ENCODE data around the gene SYT7. TPM values are rescaled to one million over a fixed set of nuclear protein-coding genes. Genes with fewer than 3 reads are reported as not detected.
A peak's percentile ranks its signal among the peaks of the same experiment; 100 is the strongest.

SYT7 gene
- total RNA-seq, 1 experiment from 2014 or later, result 0.22 TPM

DNA sequence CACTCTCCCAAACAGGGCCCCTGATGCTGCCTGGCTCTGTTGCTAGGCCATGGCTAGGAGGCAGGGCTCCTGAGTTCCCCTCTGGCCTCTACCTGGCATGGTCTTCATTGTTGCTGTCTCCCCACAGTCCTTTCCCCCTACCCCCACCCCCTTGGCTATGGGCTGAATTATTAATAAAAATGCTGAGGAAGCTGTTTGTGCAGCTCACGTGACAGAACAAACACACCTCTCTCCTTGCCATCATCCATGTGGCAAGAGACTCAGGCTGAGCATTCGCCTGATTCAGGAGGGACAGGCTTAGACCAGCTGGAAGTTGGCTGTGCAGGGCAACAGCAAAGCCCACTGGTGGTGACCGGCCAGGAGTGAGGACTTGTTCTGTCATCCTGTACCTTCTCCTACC, 4.2 kb upstream of the SYT7 start:
- no peak for DNase-seq (ENCODE audit: low read depth)

DNA sequence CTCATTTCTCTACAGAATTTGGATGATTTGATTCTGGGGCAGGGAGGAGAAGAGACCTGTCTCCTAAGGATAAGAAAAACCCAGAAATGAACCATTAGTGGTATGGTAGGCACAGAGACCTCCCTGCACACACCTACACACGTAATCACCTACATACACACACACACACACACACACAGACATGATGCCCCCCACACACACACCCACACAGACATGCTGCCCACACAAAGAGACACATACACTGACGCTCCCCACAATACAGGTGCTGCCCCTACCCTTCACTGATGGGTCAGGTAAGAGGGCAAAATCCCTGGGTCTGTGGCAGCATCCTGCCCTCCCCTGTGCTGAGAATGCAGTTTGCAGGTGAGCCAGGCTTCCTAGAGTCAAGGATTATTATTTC, 1.1 kb upstream of the SYT7 start:
- no peak for DNase-seq (ENCODE audit: low read depth)

DNA sequence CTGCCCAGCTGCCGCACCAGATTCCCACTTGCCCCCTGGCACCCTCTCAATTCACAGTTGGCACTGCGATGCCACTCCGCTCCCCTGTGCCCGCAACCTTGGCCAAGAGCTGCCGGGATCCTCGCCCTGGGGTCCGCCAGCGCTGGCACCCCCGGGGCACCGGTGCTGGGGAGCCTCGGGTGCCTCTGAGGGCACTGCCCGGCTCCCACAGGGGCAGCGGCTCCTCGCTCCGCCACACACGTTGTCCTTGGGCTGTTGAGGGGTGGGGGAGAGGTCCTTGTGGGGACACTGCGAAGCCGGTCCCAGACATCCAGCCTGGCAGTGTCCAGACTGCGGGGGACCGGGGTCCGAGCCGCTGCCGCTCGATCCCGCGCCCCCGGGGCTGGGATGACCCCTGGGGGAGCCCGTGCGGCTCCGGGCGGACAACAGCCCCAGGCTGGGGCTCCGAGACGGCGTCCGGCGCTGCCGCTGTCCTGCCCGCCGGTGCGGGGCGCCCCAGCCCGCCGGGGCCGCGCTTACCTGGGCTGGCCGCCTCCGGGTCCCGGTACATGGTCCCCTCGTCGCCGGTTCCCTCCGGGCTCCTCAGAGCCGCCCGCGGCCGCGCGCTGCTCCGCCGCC, 496 bp downstream of the SYT7 start:
- DNase-seq (ENCODE audit: low read depth), result no peak

DNA sequence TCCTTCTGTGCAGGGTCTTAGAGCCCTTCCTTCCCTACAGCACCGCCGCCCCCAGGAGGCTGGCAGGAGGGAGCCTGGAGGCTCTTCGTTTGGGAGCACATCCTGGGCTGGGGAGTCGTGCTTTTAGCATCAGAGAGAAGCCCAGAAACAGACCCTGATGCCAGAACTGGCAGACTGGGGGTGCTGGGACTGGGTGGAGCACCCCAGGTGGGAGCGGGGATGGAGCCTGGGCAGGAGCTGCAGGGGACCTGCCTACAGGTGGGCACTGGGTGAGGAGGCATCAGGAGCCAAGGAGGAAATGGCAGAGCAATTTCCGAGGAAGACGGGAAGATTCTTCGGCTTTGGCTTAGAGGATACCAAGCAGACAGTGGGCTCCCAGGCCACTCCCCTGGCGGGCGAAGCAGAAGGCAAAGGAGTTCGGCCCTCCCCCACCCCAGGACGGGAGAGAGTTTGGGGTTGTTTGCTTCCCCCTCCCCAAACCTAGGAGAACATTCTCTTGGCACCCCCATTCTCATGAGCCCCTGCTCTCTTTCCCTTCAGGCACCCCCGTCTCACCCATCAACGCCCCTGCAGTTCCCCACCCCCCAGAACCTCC, 1.1 kb downstream of the SYT7 start:
- no peak for DNase-seq (ENCODE audit: low read depth)

DNA sequence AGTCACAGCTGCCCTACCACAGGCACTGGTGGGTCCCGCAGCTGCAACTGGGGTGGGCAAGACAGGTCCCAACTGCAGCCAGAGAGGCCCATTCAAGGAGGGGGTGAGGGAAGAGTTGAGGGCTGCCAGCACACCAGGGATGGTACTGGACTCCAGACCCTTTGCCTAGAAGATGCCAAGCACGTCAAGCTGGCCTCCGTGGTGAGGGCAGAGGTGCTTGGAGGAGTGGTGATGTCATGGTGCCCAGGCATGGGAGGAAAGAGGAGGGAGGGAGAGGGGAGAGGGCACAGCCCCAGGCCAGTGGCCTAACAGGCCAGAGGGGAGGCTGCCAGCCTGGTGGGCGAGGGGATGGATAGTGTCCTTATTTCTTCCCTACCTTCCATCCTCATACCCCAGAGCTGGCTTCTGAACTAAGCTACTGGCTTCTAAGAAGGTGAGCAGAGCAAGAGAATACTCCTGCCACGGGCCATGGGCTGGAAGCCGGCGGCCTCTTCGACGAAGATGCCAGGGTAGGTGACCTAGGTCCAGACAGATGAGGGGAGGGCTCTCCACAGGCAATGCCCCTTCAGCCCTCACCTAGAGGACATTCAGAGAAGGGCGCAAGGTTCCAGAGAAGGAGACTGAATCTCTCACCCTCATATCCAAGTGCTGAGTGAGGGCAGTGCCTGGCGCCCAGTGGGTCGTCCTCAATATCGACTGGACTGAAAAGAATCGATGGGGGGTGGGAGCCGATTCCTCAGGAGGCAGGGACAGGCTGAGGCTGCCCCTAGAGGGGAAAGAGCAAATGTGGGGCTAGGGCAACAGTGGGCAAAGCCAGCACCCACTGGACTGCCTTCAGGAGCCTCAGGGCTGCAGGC, 1.8 kb downstream of the SYT7 start:
- DNase-seq (ENCODE audit: low read depth), result no peak

DNA sequence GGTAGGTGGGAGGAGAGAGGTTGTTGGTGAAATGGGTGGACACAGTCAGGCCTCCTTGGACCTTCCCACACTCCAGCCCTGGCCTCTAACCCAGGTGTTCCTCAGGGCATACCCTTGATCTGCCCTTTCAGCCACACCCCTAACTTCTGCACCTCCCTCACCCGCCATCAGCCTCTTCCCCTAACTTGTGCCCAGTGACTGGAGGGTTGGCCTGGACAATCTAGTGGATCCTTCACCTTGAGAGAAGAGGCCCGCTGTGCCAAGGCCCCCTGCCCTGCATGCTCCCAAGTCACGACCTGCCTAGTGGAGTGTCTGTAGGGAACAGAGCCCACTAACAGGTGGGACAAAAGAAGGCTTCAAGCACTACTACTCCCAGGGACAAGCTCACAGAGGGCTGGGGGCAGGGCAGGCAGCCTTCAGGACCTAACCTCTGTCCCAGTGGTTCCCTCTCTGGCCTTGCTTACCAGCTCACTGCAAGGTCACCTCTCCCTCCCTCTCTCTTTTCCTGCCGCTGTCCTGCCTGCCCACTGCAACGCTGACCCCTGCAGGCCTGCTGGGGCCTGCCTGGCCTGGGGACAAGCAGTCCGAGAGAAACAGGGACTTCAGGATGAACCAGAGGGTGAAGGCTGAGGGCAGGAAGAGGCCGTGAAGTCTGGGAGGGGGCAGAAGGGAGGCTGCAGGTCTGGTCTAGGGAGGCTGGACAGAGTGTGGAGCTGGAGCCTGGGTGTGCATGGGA, 3.3 kb downstream of the SYT7 start:
- DNase-seq (ENCODE audit: low read depth), result no peak

DNA sequence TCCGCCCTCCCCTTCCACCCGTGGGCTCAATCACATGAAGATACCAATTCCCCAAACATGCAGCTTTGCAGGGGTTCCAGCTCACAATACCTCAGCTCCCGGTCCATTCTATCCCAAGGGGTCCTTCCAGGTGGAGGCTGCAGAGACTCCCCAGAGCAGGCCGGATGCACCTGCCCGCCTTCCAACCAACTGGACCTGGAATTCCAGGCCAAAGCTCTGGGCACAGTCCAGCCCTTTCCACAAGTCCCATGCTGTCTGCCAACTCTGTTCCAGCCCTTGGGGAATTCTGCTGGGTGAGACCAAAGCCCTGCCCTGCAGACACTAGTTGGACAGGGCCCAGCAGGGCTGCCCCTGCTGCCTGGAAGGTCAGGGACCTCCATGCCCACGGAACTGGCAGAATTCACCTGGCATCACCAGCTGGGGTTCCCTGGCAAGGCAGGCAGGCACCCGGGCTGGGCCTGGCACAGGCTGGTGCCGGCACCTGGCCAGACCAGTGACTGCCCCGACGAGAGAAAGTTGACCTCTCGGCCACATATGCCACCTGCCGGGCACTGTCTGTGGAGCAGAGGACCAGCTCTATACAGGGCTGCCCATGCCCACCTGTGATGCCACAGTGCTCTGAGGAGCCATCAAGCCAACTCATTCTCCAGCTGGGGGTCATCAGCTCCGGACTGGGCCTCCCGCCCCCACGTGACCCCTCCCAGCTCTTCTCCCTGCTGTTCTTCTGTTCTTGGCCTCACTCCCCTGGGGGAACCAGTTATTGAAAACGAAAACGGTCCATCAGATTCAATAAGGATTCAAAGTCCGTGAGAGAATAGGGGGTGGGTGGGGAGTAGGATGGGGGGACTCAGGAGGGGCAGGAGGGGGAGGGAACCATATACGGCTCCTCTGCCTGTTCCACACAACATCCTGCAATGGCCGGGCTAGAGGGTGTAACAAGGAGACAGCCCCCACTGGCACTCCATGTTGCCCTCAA, 4.7 kb downstream of the SYT7 start:
- DNase-seq (ENCODE audit: low read depth), result no peak

DNA sequence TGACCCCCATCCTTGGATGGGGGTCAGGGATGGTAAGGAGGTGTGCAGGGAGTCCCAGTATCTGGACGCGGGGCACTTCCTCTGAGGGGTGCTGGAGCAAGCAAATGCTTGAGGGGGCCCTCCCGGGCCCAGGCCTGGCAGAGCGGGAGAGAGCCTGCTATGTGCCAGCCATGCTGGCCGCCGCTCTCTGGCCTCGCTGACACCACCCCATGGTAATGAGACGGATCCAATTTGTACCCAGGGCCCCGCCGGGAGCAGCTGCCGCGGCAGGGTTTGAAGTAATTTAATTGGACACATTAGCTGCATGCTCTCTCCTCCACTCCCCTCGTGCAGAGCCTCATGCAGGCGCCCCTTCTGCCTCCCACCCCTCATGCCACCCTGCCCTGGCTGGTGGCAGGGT, 6.3 kb downstream of the SYT7 start:
- no peak for DNase-seq (ENCODE audit: low read depth)

DNA sequence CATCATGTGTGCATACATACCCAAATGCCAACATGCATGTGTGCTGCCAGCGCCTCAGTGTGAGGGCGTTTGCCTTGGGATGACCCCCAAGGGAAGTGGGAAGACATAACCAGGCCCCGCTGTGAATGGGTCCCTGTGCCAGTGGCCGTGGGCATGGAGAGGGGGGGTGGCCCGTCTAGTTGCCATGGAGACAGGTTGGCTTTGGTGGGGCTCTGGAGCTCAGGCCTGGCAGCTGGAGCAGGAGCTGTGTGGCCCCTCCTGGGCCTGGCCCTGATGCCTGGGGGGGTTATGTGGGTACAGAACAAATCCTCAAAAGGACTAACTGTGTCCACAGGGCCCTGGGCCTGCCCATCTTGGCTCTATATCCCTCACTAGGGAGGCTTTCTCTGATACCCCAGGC, 8.0 kb downstream of the SYT7 start:
- no peak for DNase-seq (ENCODE audit: low read depth)

DNA sequence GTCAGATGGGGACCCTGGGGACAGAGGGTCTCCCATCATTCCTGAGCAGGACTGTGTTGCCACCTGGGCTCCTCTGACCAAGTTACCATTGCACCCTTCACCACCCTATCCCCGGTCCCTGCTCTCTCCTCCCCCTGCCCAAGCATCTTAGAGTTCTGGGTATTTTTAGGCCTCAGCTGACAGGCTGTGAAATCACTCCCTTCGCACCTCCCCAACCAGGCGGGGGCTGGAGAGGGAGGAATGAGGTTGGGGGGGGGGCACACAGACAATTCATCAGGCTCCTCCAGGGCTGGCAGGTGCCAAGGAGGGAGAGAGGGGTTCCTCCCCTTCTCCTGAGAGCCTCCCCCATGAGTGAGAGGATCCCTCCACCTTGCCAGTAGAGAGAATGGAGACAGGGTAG, 9.0 kb downstream of the SYT7 start:
- no peak for DNase-seq (ENCODE audit: low read depth)

DNA sequence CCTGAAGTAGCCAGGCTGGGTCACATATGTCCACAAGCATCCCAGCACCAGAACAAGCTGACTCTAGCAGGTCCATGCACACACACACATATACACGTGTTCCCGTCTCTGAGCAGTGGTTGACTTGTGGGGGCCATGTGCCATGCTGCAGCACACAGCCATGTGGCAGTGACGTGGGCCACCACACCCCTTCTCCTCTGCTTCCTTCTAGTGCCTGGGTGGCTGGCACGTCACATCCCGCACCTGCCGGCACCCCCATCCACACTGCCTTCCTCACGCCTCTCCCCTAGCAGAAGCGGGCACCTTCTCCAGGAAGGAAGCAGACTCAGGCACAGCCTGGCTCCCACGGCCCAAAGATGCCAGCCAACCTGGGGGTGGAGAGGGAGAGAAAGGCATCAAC, 9.5 kb downstream of the SYT7 start:
- no peak for DNase-seq (ENCODE audit: low read depth)

DNA sequence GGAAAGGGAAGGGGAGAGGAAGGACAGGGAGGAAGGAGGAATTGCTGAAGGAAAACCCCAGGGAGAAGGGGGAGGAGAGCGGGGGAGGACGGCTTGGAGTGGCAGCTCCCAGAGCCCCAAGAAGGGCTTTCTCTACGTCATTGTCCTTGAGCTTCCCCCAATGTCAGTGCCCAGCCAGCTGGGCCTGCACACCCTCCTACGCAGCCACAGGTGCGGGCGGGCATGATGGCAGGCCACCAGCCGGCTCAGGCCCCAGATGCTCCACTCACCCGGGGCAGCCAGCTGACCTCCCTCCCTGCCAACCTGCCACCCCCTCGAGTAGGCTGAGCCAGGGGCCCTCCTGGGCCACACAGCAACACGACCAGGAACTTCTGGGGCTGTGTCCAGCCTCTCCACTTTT, 11.2 kb downstream of the SYT7 start:
- DNase-seq (ENCODE audit: low read depth), result no peak

DNA sequence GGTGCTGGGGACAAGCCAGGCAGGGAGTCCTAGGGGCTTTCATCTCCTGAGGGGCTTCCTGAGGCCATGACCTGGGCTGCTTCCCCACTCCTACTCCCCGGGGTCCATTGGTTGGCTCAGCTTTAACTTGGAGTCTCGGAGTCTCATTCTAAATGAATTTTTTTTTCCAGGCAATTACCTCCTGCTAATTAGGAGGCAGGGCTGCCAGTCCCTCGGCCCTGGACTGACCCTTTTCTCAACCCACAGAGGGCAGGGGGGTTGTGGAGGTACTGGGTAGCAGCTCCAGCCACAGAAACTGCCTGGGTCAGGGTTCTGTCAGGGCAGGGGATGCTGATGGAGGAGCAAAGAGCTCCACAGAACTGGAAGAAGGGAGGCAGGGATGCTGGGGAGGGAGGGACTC, 11.9 kb downstream of the SYT7 start:
- DNase-seq (ENCODE audit: low read depth), result no peak

DNA sequence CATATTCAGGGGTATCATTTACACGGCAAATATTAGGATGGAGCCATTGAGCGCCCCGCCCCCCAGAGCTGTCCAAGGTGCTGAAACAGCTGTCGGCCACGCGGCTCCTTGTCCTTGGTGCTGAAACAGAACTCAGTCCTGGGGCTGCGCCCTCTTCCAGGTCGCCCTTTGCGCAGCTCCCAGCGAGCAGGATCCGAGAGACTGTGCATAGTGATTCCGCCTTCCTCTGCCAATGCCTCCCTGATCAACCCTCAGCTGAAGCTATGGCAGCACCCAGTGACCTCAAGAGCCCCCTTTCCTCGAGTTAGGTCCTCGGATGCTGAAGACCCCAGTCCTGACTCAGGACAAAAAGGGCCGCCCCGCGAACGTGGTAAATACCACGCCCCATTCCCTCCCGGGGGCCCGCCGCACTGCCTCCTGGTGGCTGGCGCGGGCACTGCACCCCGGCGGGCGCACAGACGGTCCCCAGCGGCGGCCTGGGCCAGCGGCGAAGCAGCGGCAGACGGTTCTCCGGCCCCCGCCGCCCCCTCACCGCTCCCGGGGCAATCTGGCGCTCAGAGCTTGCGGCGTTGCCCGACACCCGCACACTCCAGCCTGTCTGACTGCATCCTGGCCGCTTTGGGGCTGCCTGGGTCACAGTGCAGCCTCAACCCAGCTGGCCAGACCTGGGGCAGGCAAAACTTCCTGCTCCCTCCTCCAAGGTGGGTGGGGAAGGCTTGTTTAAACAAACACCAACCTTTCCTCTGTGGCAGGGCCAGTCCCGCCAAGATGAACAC, 13.4 kb downstream of the SYT7 start:
- DNase-seq (ENCODE audit: low read depth), result peak; percentile 58

DNA sequence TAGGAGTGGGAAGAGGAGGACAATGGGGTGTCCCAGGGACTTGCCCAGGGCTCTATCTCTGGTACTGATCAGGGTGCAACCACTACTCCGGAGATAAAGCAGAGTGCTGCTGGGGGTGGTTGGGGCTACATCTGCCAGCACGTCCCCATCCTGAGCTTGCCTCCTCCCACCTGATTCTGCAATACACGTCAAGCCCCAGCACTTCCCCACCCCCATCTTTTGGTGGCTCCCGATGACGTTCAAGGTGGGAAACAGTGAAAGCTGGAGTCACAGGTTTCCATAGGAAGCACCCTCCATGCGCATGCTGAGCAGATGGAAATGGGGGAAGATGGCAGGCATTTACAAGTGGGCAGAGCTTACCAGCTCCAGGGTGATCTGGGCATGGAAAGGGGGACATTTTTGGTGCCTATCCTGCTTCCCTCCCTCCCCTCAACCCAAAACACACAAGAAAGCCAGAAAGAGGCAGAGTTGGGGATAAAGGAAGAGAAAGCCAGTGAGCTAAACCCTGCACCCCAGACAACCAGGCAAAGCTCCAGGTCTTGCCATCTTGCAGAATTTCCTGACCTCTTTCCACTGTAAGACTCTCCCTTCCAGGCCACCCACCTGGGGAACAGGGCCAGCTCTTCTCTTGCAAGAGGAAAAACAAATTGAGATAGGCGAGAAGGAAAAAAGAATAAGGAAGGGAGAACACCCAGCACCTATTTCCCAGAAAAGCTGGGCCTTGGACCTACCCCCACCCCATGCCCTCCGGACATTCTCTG, 15.8 kb downstream of the SYT7 start:
- DNase-seq (ENCODE audit: low read depth), result no peak

DNA sequence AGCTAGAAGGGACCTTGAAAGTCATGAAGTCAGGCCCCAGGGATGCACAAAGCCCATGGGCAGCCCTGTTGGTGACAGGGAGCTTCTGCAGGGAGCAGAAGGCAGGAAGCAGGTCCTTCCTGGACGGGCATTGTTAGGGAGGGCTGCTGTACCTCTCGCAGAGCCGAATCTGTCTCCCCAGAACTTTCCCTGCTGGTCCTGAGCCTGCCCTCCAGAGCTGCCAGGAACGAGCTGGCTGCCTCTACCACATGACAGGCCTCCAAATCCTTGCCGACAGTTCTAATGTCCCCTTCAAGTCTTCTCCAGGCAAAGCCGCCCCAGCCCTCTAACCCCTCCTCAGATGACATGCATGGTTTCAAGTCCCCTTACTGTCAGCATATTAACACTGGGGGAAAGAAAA, 20.1 kb downstream of the SYT7 start:
- DNase-seq (ENCODE audit: low read depth), result no peak

DNA sequence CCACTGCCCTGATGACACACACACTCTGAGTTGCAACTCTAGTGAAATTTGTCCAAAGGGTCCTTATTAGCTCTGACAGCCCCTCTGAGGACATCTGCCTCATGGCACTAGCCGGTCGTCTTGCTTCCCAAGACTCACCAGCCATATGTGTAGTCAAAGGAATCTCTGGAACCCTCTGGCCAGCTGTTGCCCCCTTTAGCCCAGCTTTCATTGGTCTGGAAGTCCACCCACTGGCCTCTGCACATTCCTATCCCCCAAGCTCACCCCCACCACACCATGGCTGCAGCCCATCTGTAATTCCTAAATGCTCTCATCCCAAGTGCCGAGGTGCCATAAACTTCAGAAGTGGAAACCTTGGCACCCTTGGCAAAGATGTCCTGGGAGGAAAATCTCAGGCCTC, 24.3 kb downstream of the SYT7 start:
- no peak for DNase-seq (ENCODE audit: low read depth)

DNA sequence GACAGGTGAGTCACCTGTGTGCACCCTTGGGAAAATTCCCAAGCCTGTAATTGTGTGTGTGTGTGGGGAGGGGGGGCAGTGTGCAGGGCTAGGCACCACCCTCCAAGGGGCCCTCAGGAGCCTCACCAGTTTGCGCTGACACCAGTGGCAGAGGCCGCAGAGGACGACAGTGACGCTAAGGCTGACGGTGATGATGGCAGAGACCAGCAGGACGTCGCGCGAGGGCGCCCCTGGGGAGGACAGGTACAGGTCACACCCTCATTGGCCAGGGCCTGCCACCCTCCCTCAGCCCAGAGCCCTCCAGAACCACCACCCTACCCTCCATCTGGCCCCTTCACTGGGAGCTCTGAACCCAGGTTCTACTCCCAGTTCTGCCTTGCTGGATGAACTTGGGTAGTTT, 24.9 kb downstream of the SYT7 start:
- DNase-seq (ENCODE audit: low read depth), result no peak

DNA sequence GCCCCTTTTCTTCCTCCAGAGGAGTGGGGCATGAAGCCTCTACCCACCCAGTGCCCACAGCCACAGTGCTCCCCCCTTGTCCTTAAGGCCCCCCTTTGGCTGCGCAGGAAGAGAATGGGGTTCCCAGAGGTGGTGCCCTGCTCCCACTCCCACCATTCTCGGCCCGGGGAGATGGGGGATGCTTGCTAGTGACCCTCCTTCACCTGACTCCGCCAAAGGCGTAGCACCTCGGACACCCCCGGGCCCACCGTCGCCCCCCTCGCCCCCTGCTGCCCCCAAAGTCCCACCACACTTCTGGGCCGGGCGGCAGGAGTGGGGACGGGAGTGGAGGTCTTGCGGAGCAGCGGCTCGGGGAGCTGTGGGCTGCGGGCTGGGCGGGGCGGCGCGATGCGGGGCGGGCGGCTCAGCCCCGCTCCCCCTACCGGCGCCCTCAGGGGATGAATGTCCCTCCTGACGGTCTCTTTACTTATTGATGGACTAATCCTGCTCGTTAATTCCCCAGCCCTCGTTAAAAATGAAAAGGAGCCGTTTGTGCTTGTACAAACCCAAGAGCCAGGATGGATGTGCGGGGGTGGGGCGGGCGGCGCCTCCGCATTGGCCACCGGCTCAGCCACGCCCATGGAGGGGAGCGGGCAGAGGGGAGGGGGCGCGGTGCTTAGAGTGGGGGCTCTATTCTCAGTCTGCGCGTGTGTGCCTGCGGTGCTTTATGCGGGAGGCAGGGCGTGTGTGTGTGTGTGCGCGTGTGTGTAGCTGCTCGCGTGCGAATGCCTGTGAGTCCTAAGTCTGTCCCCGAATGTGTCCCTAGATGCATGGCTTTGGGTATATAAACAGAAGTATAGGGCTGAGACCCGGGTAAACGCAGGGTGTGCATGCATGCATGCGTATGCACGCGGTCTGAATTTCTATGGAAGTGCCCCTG, 25.6 kb downstream of the SYT7 start:
- DNase-seq (ENCODE audit: low read depth), result no peak
